GM21786 (cell line): ENCODE data around the gene NRCAM.
"Not testable (repeated sequence)": the region's sequence is repeated elsewhere in the genome, so short reads cannot be mapped to it uniquely, and the experiment has no call there.

Experiments
- ATAC-seq: cut with Tn5 transposase; IDR thresholded peaks from one replicate; pipeline ENCODE4 v1.9.1; 2021; ENCODE audit not compliant: unreplicated experiment

Gene NRCAM

GRCh38 chr7:108348913-108349312, 107.3 kb downstream of the NRCAM start:
- no peak for ATAC-seq

GRCh38 chr7:108347616-108348015, 108.6 kb downstream of the NRCAM start:
- no peak for ATAC-seq

- no peak for ATAC-seq
Observed at GRCh38 chr7:108345710-108346336, 110.4 kb downstream of the NRCAM start.

- ATAC-seq = no peak
Observed at GRCh38 chr7:108340856-108341411, 115.3 kb downstream of the NRCAM start.

- not testable (repeated sequence) for ATAC-seq
Observed at GRCh38 chr7:108340406-108340805, 115.8 kb downstream of the NRCAM start.

GRCh38 chr7:108335269-108335918, 120.8 kb downstream of the NRCAM start:
- ATAC-seq = no peak

GRCh38 chr7:108332937-108333336, 123.3 kb downstream of the NRCAM start:
- ATAC-seq = no peak

- no peak for ATAC-seq
Observed at GRCh38 chr7:108331971-108332370, 124.3 kb downstream of the NRCAM start.

- no peak for ATAC-seq
Observed at GRCh38 chr7:108330227-108330626, 126.0 kb downstream of the NRCAM start.

DNA sequence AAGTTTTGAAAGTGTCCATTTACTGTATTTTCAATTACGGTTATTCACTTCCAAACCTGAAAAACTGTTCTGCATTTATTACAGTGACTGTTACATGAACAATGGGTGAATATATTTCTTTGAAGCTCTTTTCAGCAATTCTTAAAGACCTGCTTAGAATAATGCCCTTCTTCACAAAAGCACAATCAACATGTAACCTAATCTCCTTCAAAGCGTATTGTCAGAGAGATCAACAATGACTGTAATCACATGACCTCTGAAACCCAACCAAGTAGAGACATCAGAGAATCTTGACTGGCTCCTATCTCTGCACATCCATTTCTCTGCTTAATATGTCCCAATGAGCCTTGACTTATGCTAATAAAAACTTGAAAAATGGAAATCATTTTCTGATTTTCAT, 126.7 kb downstream of the NRCAM start:
- no peak for ATAC-seq

DNA sequence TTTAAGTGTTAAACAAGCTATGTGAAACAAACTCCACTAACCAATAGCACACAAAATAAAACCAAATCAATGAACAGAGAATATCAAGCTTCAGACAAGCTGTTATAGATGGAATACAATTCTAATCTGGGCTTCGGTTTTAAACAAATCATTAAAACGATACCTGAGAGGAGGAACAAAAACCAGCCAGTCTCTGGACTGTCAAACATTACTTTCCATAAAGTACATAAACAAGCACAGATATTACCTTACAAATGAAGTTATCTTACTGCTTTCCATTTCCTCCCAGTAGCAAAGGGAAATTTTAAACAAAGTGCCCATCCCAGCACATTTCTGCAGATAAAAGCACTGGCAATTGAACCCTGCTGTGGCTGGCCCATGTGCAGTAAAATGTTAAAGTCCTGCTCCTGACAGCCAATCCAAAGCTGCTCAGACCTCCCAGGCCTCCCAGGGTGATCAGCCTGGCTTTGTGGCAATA, 128.0 kb downstream of the NRCAM start:
- peak; percentile 64 for ATAC-seq

- ATAC-seq = peak; percentile 45
Observed at GRCh38 chr7:108327353-108327752, 128.9 kb downstream of the NRCAM start.

GRCh38 chr7:108326938-108327337, 129.3 kb downstream of the NRCAM start:
- ATAC-seq = no peak

- ATAC-seq = no peak
Observed at GRCh38 chr7:108324053-108325038, 131.9 kb downstream of the NRCAM start.

DNA sequence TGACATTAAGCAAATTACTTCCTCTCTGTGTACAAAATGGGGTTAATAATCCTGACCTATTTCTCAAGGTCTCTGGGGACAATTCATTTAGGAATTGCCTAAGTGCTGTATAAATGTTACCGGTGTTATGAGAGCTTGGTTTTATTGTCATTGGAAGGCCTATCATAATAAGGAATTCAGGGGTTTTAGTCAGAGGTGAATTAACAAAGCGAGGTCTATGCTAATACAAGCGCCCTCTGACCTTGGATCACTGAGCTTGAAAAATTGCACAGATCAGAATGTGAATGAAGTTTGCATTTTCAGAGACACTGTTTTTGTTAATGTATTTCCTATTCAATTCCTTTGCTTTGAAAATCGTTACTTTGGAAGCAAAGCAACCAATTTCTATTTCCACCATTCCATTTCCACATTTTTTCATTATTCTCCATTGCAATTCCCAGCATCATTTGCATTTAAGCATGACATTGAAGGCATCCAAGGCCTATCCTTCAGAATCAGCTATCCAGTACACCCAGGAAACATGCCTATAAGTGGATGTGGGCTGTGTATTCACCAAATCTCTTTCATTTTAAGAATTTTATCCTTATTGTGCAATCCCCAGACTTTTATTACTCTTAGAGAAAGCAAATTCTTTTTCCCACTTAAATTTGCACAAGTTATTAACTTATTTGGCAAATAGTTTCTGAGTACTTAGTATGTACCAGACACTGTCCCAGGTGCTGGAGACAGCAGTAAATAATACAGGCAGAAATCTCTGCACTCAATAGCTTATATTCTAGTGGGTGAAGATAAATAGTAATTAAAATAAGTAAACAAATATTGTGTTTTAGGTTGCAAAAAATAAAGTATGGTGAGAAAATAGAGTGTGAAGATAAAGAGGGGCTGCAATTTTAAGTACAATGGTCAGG, 133.1 kb downstream of the NRCAM start:
- no peak for ATAC-seq

- no peak for ATAC-seq
Observed at GRCh38 chr7:108322046-108322445, 134.2 kb downstream of the NRCAM start.

DNA sequence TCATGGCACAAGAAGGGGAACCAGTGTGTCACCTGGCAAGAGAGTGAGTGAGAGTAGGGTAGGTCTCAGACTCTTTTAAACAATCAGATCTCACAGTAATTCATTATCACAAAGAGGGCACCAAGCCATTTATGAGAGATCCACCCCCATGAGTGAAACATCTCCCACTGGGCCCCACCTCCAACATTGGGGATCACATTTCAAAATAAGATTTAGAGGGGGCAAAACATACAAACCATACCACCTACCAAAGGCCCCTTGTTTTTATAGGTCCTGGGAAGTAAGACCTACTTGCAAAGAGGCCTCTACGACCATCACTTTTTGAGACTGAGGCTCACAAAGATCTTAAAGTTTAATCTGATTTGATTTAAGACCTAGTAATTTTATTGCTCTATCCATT, 134.9 kb downstream of the NRCAM start:
- ATAC-seq = no peak

- ATAC-seq = no peak
Observed at GRCh38 chr7:108316708-108317107, 139.5 kb downstream of the NRCAM start.

- no peak for ATAC-seq
Observed at GRCh38 chr7:108314551-108314950, 141.7 kb downstream of the NRCAM start.

DNA sequence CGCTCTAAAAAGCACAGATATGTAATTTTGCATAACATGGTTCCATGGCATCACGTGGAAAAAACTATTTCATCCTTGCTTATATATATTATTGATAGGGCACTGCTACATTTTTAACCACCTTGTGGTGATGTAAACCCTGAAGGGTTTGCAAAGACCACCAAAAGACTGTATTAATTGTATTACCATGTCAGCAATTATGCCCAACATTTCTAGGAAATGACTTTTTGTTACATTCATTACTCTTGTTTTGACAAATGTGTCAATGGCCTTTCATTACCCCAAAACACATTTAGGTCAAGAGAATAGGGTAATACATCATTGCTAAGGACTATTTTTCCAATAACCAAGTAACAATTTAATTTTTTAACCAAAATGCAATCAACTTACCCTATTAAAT, 142.2 kb downstream of the NRCAM start:
- no peak for ATAC-seq
